ENCODE results near the gene COL18A1. TPM values are rescaled to one million over a fixed set of nuclear protein-coding genes. Genes with fewer than 3 reads are reported as not detected.
"Not testable (repeated sequence)": the region's sequence is repeated elsewhere in the genome, so short reads cannot be mapped to it uniquely, and the experiment has no call there.

The COL18A1 gene
- total RNA-seq, 2 experiments from 2014 or later: 8.0 to 8.8 TPM

DNA sequence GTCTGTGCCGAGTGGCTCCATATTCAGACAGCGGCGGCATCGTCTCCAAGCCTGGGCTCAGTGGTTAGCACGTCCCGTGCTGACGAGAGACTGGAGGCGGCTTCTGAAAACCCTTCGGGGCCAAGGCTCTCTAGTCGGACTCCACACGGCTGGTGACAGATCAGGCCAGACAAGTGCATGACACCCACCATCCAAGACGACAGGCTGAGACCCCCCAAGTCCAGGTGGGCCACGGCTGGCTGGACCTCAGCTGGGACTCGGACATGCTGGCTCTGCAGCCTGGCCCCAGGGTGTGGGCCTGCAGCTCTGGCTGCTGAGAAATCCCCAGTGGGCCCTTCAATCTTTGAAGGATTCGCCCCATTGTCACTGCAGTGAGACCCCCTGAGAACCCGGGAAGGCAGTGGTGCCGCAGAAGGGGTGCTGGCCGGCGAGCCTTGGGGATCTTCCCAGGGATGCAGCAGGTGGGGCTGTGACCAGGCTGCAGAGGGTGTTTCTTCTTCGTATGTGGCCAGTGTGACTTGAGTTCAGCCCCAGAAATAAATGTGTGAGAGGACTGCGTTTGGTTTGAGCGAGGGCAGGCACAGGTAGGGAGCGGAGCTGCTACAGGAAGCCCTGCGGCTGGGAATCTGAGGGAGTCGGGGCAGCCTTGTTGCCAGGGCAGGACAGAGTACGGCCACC lies 153.2 kb downstream of the COL18A1 start:
- ATAC-seq (no peak), DNase-seq (peak; percentile 6)
- intact Hi-C loops (cut with DNase I, micrococcal nuclease): loop anchor here in 1 of 2 experiments (10.0 kb wide), 1 partner anchor 87 kb away; the partner anchor contains the start of gene PCBP3
- H3K27me3 Mint-ChIP-seq: peaks cover 7% of the 10 kb centered on the region
- H3K4me3 Mint-ChIP-seq: no peak overlapping the region
- peaks cover 3% of the 10 kb centered on the region for H3K36me3 Mint-ChIP-seq (ENCODE audit: low read depth)
- POLR2A ChIA-PET: no interaction called here
- CTCF ChIA-PET: interaction anchor here (1.0 kb wide), 1 partner anchor 38 kb away, joined by 4 read pairs; no protein-coding TSS in a partner anchor
- no peak overlapping the region for H3K27ac Mint-ChIP-seq
- H3K9me3 Mint-ChIP-seq (ENCODE audit: low read depth): no peaks in the 10 kb centered on the region
- H3K4me1 Mint-ChIP-seq: peaks cover 5% of the 10 kb centered on the region

DNA sequence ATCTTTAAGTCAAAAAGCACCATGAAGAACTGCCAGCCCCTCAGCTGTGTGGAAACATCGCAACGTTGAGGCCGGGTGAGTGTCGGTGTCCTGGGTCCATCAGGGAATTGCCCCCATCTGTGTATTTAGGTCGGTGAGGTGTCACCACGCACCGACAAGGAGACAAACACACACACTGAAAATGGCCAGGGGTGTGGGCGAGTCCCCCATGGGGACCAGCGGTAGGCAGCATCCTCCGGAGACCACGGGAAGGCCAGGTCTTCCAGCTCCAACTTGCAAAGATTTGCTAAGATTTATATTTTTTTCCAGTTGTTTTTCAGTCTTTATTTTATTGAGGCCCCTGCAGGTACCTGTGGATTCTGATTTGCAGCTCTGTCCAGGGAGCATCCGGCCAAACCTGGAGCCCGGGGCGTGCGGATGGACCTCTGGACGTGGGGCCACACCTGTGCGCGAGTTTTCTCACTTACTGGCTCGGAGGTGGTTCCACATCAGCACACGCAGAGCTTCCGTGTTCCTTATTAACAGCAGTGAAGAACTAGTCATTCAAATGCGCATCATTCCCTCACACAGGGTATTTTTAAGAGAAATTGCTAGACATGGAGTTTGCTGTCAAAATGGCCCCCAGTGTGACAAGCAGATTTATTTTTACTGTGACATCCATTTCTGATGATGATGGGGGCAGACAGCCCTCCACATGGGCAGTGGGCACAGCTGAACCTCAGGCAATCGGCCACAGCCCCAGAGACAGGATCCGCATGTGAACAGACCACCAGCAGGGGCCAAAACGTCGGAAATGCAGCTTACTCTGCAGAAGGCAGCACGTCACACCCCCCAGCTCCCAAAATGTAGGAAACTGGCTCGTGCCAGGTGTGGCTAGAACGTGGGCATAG lies 154.5 kb downstream of the COL18A1 start:
- ChIA-PET CTCF (interaction anchor here (0.7 to 0.8 kb wide), 2 partner anchors 174 to 322 kb away, joined by 3 read pairs; no protein-coding TSS in a partner anchor), POLR2A (no interaction called here)
- ATAC-seq: no peak
- Mint-ChIP-seq H3K4me3 (no peak overlapping the region), H3K27me3 (peaks cover 7% of the 10 kb centered on the region), H3K27ac (no peak overlapping the region), H3K4me1 (peaks cover 4% of the 10 kb centered on the region), H3K36me3 (ENCODE audit: low read depth) (peaks cover 3% of the 10 kb centered on the region), H3K9me3 (ENCODE audit: low read depth) (no peaks in the 10 kb centered on the region)
- DNase-seq: no peak
- intact Hi-C loops (cut with DNase I, micrococcal nuclease): loop anchor here in 1 of 2 experiments (10.0 kb wide), 1 partner anchor 85 kb away; the partner anchor contains the start of gene PCBP3

GRCh38 chr21:45560106-45561021 lies 155.4 kb downstream of the COL18A1 start:
- DNase-seq: no peak
- ChIA-PET CTCF (interaction anchor here (0.7 kb wide), 1 partner anchor 173 kb away, joined by 3 read pairs; no protein-coding TSS in a partner anchor), POLR2A (no interaction called here)
- no peaks in the 10 kb centered on the region for H3K9me3 Mint-ChIP-seq (ENCODE audit: low read depth)
- H3K4me3 Mint-ChIP-seq: no peak overlapping the region
- intact Hi-C loops (cut with DNase I, micrococcal nuclease): no loop called here
- no peaks in the 10 kb centered on the region for H3K36me3 Mint-ChIP-seq (ENCODE audit: low read depth)
- no peak for ATAC-seq
- no peak overlapping the region for H3K27ac Mint-ChIP-seq
- peaks cover 2% of the 10 kb centered on the region for H3K4me1 Mint-ChIP-seq
- peaks cover 7% of the 10 kb centered on the region for H3K27me3 Mint-ChIP-seq

GRCh38 chr21:45561241-45561640 lies 156.3 kb downstream of the COL18A1 start:
- H3K9me3 Mint-ChIP-seq (ENCODE audit: low read depth); H3K4me1 Mint-ChIP-seq; CTCF ChIA-PET; H3K4me3 Mint-ChIP-seq; H3K27me3 Mint-ChIP-seq; DNase-seq; POLR2A ChIA-PET; intact Hi-C loops (cut with DNase I, micrococcal nuclease); H3K27ac Mint-ChIP-seq; H3K36me3 Mint-ChIP-seq (ENCODE audit: low read depth); ATAC-seq: not testable (repeated sequence)

DNA sequence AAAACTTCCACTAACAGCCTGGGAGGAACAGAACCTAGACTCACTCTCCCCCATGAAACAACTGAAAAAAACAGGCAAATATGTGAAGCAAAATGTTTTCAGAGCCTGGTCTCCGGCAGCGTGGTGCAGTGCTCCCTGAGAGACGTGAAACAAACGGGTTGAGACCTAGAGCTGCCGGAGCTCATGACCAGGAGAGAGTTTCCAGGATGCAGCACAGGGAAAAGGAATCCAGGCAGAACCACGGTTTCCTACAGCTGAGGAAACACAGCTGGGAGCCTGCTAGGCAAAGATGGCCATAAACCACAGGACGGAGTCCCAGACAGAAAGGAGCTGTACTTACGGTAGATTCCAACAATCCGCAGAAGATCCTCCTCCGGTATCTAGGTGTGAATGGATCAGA lies 157.4 kb downstream of the COL18A1 start:
- no peak for DNase-seq
- Mint-ChIP-seq H3K4me1 (no peaks in the 10 kb centered on the region), H3K9me3 (ENCODE audit: low read depth) (no peaks in the 10 kb centered on the region), H3K27ac (no peak overlapping the region), H3K4me3 (no peak overlapping the region), H3K27me3 (peaks cover 9% of the 10 kb centered on the region), H3K36me3 (ENCODE audit: low read depth) (no peaks in the 10 kb centered on the region)
- CTCF ChIA-PET: interaction anchor here (0.6 to 1.0 kb wide), 2 partner anchors 14 to 466 kb away, joined by 3 to 4 read pairs; no protein-coding TSS in a partner anchor
- ATAC-seq: no peak
- POLR2A ChIA-PET: interaction anchor here (0.6 kb wide), 1 partner anchor 11 kb away, joined by 5 read pairs; no protein-coding TSS in a partner anchor
- intact Hi-C loops (cut with DNase I, micrococcal nuclease): no loop called here

DNA sequence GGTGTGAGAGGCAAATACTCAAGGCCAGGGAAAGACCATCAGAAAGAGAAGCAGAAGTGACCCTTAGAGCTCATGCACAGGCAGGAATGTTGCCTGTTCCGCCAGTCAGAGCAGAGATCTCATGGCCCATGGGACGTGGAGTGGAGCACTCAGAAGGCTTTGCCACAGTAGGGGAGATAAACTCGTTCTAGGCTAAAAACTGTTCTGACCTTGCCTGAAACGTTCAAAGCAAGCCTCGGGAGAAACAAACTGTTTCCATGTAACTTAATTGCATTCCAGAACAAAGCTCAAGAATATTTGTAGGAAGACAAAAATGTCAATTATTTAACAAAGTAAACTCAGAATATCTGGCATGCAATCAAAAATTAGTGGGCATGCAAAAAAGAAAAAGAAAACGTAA lies 158.0 kb downstream of the COL18A1 start:
- ATAC-seq (no peak), DNase-seq (no peak)
- ChIA-PET CTCF (interaction anchor here (0.7 kb wide), 1 partner anchor 12 kb away, joined by 5 read pairs; no protein-coding TSS in a partner anchor), POLR2A (no interaction called here)
- Mint-ChIP-seq H3K27me3 (peaks cover 9% of the 10 kb centered on the region), H3K27ac (no peak overlapping the region), H3K4me1 (no peaks in the 10 kb centered on the region), H3K36me3 (ENCODE audit: low read depth) (no peaks in the 10 kb centered on the region), H3K4me3 (no peak overlapping the region), H3K9me3 (ENCODE audit: low read depth) (no peaks in the 10 kb centered on the region)
- intact Hi-C loops (cut with DNase I, micrococcal nuclease): no loop called here

Small RNA genes within 50 kb of the gene (microRNA-seq; reads per million reads assigned to microRNA genes)
- 2.1 reads per million for gene MIR6815 (ENCODE audit: borderline replicate concordance)

Other genes starting within 250 kb of the COL18A1 start
- gene POFUT2, start 117.3 kb upstream of the COL18A1 start, total RNA-seq: 10 to 100 TPM; 14.7 to 14.9 TPM
- 10 to 100 TPM; 46.1 to 50.0 TPM for gene SLC19A1, start 137.3 kb downstream of the COL18A1 start, total RNA-seq
- 10 to 100 TPM; 12.2 to 13.2 TPM for gene PCBP3, start 238.6 kb downstream of the COL18A1 start, total RNA-seq